DMS79 treated with DMSO at 0.1 percent for 48 hours (cell line): ENCODE data around the gene ST6GALNAC1.

Experiments used
- DNase-seq: peaks from one replicate; lab custom pipeline; 2025; lab: John Stamatoyannopoulos, UW

ST6GALNAC1 gene

GRCh38 chr17:76579281-76579680, 64.3 kb downstream of the ST6GALNAC1 start:
- DNase-seq, result no peak

DNA sequence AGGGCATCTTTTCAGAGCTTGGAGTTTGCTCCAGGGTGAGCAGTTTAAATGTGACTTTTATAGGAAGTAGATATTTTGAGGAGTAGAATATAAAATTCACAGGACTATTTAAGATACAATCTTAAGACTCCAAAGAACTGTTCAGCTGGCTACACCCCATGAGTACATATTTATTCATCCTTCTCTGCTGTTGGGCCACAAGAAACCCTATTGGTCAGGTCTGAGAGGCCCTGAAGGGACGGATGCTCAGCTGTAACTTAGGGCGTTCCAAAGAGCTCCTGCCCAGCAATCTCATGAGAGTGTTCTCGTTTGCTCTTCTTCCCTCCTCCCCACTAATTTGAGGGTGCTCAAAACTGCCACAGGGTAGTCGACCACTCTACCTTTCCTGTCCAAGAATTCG, 65.2 kb downstream of the ST6GALNAC1 start:
- no peak for DNase-seq

DNA sequence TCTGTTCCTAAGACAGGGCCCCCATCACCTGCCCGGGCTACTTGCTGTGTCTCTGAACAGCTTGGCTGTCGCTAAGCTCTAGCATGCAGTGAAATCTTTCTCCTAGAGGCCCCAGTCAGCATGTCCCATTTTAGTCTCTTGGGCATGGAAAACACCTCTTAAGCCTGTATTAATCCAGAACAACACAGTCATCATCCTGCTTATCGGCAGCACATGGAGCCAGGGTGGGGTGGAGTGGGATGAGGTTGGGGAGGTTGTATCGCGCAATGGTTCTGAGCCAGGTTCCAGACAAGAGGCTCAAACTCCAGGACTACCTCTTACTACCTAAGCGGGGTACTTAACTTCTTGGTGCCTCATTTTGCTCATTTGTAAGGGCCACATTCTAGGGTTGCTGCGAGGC, 65.7 kb downstream of the ST6GALNAC1 start:
- no peak for DNase-seq

GRCh38 chr17:76576189-76576588, 67.4 kb downstream of the ST6GALNAC1 start:
- no peak for DNase-seq

DNA sequence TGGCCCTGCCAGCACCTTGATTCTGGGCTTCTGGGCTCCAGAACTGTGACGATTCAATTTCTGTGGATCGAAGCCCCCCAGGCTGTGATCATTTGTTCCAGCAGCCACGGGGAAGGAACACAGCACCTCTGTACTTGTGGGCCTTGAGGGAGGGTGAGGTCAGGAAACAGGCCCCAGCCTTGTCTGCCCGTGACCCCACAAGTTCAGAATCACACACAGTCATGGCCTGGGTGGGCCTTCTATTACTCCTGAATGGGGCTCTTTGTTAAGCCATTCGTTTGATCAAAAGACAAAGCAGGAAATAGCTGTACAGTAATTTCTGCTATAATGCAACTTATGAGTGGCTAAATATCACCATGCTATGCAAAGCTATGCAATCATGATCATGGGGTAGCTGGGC, 68.0 kb downstream of the ST6GALNAC1 start:
- no peak for DNase-seq
